ENCODE data around the gene THAP5. TPM values are rescaled to one million over a fixed set of nuclear protein-coding genes. Genes with fewer than 3 reads are reported as not detected.

The THAP5 gene
- total RNA-seq, 2 experiments from 2014 or later: 23.5 to 33.8 TPM

GRCh38 chr7:108598914-108599580, 29.5 kb upstream of the THAP5 start:
- intact Hi-C loops (cut with micrococcal nuclease; ENCODE audit: unreplicated experiment): loop anchor here (10.0 kb wide), 1 partner anchor 414 kb away; no protein-coding TSS in a partner anchor
- DNase-seq (ENCODE audit: low spot score): no peak
- POLR2A ChIA-PET: no interaction called here
- Histone ChIP-seq H3K9me3 (ENCODE audit: low read length) (no peaks in the 10 kb centered on the region), H4K20me1 (ENCODE audit: insufficient read depth, low read length) (no peaks in the 10 kb centered on the region), H3K36me3 (ENCODE audit: insufficient read depth, low read length) (no peaks in the 10 kb centered on the region), H3K4me1 (ENCODE audit: insufficient read depth, low read length, poor library complexity, severe bottlenecking) (no peaks in the 10 kb centered on the region), H3K27ac (ENCODE audit: low read depth, low read length, poor library complexity, severe bottlenecking) (no peak overlapping the region), H3K4me3 (ENCODE audit: low read depth, low read length, poor library complexity, severe bottlenecking) (no peak overlapping the region), H2AFZ (ENCODE audit: low read length) (no peak overlapping the region), H3K4me2 (ENCODE audit: low read length) (no peak overlapping the region), H3K79me2 (ENCODE audit: insufficient read depth, low read depth, low read length) (no peaks in the 10 kb centered on the region), H3K9me2 (ENCODE audit: insufficient read depth, low read length) (no peaks in the 10 kb centered on the region)
- TF ChIP-seq CTCF (conservative IDR thresholded peaks at IDR 0.05; ENCODE audit: low read length): no peak
- TF ChIP-seq EZH2phosphoT487 (IDR thresholded peaks at IDR 0.05; ENCODE audit: borderline replicate concordance, low read depth, low read length): no peak
- CTCF ChIA-PET (ENCODE audit: unreplicated experiment): no interaction called here
- BruUV-seq (replicated peaks): no TSS peak

GRCh38 chr7:108598153-108598552, 28.6 kb upstream of the THAP5 start:
- H3K9me3 ChIP-seq (ENCODE audit: low read length): no peaks in the 10 kb centered on the region
- H3K4me2 ChIP-seq (ENCODE audit: low read length): no peak overlapping the region
- no peaks in the 10 kb centered on the region for H3K4me1 ChIP-seq (ENCODE audit: insufficient read depth, low read length, poor library complexity, severe bottlenecking)
- H2AFZ ChIP-seq (ENCODE audit: low read length): no peak overlapping the region
- no peak for DNase-seq (ENCODE audit: low spot score)
- no peak overlapping the region for H3K4me3 ChIP-seq (ENCODE audit: low read depth, low read length, poor library complexity, severe bottlenecking)
- no TSS peak for BruUV-seq (replicated peaks)
- CTCF ChIA-PET (ENCODE audit: unreplicated experiment): no interaction called here
- intact Hi-C loops (cut with micrococcal nuclease; ENCODE audit: unreplicated experiment): loop anchor here (10.0 kb wide), 1 partner anchor 413 kb away; no protein-coding TSS in a partner anchor
- TF ChIP-seq CTCF (conservative IDR thresholded peaks at IDR 0.05; ENCODE audit: low read length) (no peak), EZH2phosphoT487 (IDR thresholded peaks at IDR 0.05; ENCODE audit: borderline replicate concordance, low read depth, low read length) (no peak)
- POLR2A ChIA-PET: interaction anchor here (0.7 to 1.1 kb wide), 2 partner anchors 12 to 13 kb away, joined by 3 to 4 read pairs; no protein-coding TSS in a partner anchor
- no peak overlapping the region for H3K27ac ChIP-seq (ENCODE audit: low read depth, low read length, poor library complexity, severe bottlenecking)
- H4K20me1 ChIP-seq (ENCODE audit: insufficient read depth, low read length): no peaks in the 10 kb centered on the region
- H3K79me2 ChIP-seq (ENCODE audit: insufficient read depth, low read depth, low read length): no peaks in the 10 kb centered on the region
- H3K36me3 ChIP-seq (ENCODE audit: insufficient read depth, low read length): no peaks in the 10 kb centered on the region
- H3K9me2 ChIP-seq (ENCODE audit: insufficient read depth, low read length): no peaks in the 10 kb centered on the region

- Histone ChIP-seq H4K20me1 (ENCODE audit: insufficient read depth, low read length) (no peaks in the 10 kb centered on the region), H3K4me2 (ENCODE audit: low read length) (no peak overlapping the region), H3K4me3 (ENCODE audit: low read depth, low read length, poor library complexity, severe bottlenecking) (no peak overlapping the region), H3K79me2 (ENCODE audit: insufficient read depth, low read depth, low read length) (no peaks in the 10 kb centered on the region), H3K36me3 (ENCODE audit: insufficient read depth, low read length) (no peaks in the 10 kb centered on the region), H3K9me2 (ENCODE audit: insufficient read depth, low read length) (no peaks in the 10 kb centered on the region), H3K9me3 (ENCODE audit: low read length) (no peaks in the 10 kb centered on the region), H2AFZ (ENCODE audit: low read length) (no peak overlapping the region), H3K4me1 (ENCODE audit: insufficient read depth, low read length, poor library complexity, severe bottlenecking) (no peaks in the 10 kb centered on the region), H3K27ac (ENCODE audit: low read depth, low read length, poor library complexity, severe bottlenecking) (no peak overlapping the region)
- intact Hi-C loops (cut with micrococcal nuclease; ENCODE audit: unreplicated experiment): loop anchor here (10.0 kb wide), 1 partner anchor 412 kb away; no protein-coding TSS in a partner anchor
- TF ChIP-seq CTCF (conservative IDR thresholded peaks at IDR 0.05; ENCODE audit: low read length): no peak
- no peak for TF ChIP-seq EZH2phosphoT487 (IDR thresholded peaks at IDR 0.05; ENCODE audit: borderline replicate concordance, low read depth, low read length)
- BruUV-seq (replicated peaks): no TSS peak
- ChIA-PET POLR2A (no interaction called here), CTCF (ENCODE audit: unreplicated experiment) (no interaction called here)
- no peak for DNase-seq (ENCODE audit: low spot score)
Observed at GRCh38 chr7:108596560-108596959, 27.1 kb upstream of the THAP5 start.
